Adipocyte (in vitro differentiated cells): ENCODE results near the gene CEP126.
"Not testable (repeated sequence)": the region's sequence is repeated elsewhere in the genome, so short reads cannot be mapped to it uniquely, and the experiment has no call there.

ENCODE experiments used
- DNase-seq: peaks from one replicate; pipeline ENCODE4 v3.0.0-alpha.2; 2015; ENCODE audit warnings: low read depth
- H3K27me3 ChIP-seq: replicated peaks from 2 replicates; pipeline ENCODE4 v1.7.0; 2013; ENCODE audit warnings: mild to moderate bottlenecking, low read length, moderate library complexity; ENCODE audit not compliant: control insufficient read depth, insufficient read depth
- H3K36me3 ChIP-seq: 2 replicates; pipeline ENCODE4 v1.7.0; 2013; ENCODE audit warnings: low read length, mild to moderate bottlenecking, moderate library complexity; ENCODE audit not compliant: control insufficient read depth, insufficient read depth, severe bottlenecking
- H3K4me1 ChIP-seq: 2 replicates; pipeline ENCODE4 v1.7.0; 2013; ENCODE audit warnings: mild to moderate bottlenecking, low read length, moderate library complexity; ENCODE audit not compliant: control insufficient read depth, insufficient read depth
- H3K4me3 ChIP-seq: 2 replicates; pipeline ENCODE4 v1.7.0; 2013; ENCODE audit warnings: mild to moderate bottlenecking, low read length, moderate library complexity
- H3K9ac ChIP-seq: 2 replicates; pipeline ENCODE4 v1.7.0; 2013; ENCODE audit warnings: mild to moderate bottlenecking, low read length, moderate library complexity
- H3K9me3 ChIP-seq: 2 replicates; pipeline ENCODE4 v1.7.0; 2013; ENCODE audit warnings: mild to moderate bottlenecking, low read length, moderate library complexity; ENCODE audit not compliant: control insufficient read depth

The CEP126 gene

DNA sequence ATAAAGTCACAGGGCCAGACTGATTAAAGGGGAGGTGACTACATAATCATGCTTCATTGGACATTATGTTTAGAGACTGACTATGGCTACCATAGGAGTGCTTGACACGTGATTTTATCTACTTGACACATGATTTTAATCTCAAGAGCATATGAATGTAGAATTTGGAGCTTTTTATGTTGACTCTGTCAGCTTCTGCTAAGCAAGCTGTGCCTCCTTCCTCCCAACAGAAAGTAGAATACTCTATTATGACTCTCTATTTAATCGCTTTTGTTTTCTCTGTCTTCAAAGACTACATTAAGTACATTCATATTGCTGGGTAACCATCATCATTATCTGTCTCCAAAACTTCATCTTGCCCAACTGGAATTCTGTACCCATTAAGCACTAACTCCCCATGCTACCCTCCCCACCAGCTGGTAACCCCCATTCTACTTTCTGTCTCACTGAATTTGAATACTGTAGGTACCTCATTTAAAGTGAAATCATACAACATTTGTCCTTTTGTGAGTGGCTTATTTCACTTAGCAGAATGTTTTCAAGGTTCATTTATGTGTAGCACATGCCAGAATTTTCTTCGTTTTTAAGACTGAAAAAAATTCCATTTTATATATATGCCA lies 26.2 kb downstream of the CEP126 start:
- H3K36me3 ChIP-seq, result peaks cover 11% of the 10 kb centered on the region
- DNase-seq, result no peak
- no peaks in the 10 kb centered on the region for H3K9me3 ChIP-seq
- H3K27me3 ChIP-seq, result no peaks in the 10 kb centered on the region
- H3K4me3 ChIP-seq, result no peak overlapping the region
- H3K9ac ChIP-seq, result no peak overlapping the region
- no peaks in the 10 kb centered on the region for H3K4me1 ChIP-seq

DNA sequence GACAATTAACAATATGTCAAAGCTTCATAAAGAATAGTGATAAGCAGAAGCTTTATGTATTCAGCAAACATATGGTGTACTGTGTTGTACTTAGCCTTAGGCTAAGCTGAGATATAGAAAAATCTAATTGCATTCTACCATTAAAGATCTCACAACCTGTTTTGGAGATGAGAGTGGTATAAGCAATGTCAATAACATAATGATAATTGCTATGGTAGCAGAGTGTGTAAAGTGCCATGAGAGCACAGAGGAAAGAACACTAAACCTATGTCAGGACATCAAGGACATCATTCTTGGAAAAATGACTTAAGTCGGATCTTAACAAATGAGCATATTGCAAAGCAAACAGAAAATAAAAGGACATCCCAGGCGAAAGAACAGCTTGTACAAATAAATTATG lies 30.1 kb downstream of the CEP126 start:
- peaks cover 31% of the 10 kb centered on the region for H3K36me3 ChIP-seq
- no peaks in the 10 kb centered on the region for H3K4me1 ChIP-seq
- DNase-seq, result no peak
- H3K27me3 ChIP-seq, result no peaks in the 10 kb centered on the region
- no peak overlapping the region for H3K4me3 ChIP-seq
- H3K9me3 ChIP-seq, result no peaks in the 10 kb centered on the region
- H3K9ac ChIP-seq, result no peak overlapping the region

- Histone ChIP-seq H3K4me3 (no peak overlapping the region), H3K9me3 (no peaks in the 10 kb centered on the region), H3K4me1 (no peaks in the 10 kb centered on the region), H3K9ac (no peak overlapping the region), H3K27me3 (no peaks in the 10 kb centered on the region), H3K36me3 (peaks cover 31% of the 10 kb centered on the region)
- DNase-seq, result no peak
Observed at GRCh38 chr11:101945448-101945847, 30.6 kb downstream of the CEP126 start.

- Histone ChIP-seq H3K4me3 (no peak overlapping the region), H3K36me3 (peaks cover 38% of the 10 kb centered on the region), H3K9ac (no peak overlapping the region), H3K4me1 (no peaks in the 10 kb centered on the region), H3K9me3 (no peaks in the 10 kb centered on the region), H3K27me3 (no peaks in the 10 kb centered on the region)
- no peak for DNase-seq
Observed at GRCh38 chr11:101949680-101950220, 34.9 kb downstream of the CEP126 start.

DNA sequence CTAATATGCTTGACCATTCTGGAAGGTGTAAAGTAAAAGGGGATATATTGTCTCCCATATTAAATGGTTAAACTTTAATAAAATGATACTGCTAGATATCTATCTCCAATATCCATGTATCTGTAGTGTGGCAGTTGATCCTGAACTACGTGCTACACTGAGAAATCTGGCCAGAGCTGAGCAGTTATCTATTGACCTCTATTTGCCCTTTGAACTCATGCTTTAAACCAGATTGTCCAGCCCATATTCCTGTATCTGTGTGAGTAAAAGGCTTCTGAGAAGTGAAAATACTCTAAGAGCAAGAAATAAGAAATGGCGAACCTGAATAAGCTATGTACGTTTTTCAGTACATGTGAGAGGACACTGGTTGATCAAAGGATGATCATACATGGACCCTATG lies 40.5 kb downstream of the CEP126 start:
- Histone ChIP-seq H3K36me3 (peaks cover 48% of the 10 kb centered on the region), H3K4me1 (no peaks in the 10 kb centered on the region), H3K27me3 (no peaks in the 10 kb centered on the region), H3K4me3 (no peak overlapping the region), H3K9ac (no peak overlapping the region), H3K9me3 (no peaks in the 10 kb centered on the region)
- no peak for DNase-seq

- Histone ChIP-seq H3K4me3 (no peak overlapping the region), H3K27me3 (no peaks in the 10 kb centered on the region), H3K36me3 (peaks cover 49% of the 10 kb centered on the region), H3K4me1 (no peaks in the 10 kb centered on the region), H3K9ac (no peak overlapping the region), H3K9me3 (no peaks in the 10 kb centered on the region)
- no peak for DNase-seq
Observed at GRCh38 chr11:101955701-101956100, 40.9 kb downstream of the CEP126 start.

DNA sequence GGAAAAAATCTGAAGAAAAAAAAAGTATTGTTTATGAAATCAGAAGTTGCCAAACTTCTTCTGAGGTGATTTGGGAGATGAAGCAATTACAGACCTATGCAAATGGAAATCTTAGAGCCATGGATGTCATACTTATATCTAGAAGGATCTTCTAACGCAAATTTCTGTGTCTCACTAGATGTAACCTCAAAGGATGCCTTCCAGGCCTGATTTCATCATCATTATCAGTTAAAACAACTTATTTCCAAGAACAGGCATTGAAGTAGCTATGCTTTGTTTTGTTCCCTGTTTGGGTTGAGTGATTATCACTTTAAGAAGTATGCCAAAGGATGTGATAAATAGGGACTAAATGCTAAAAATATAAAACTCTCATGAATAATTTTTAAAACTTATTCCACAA lies 45.4 kb downstream of the CEP126 start:
- Histone ChIP-seq H3K4me1 (no peaks in the 10 kb centered on the region), H3K9me3 (no peaks in the 10 kb centered on the region), H3K4me3 (no peak overlapping the region), H3K9ac (no peak overlapping the region), H3K27me3 (no peaks in the 10 kb centered on the region), H3K36me3 (peaks cover 67% of the 10 kb centered on the region)
- peak; percentile 1 for DNase-seq

DNA sequence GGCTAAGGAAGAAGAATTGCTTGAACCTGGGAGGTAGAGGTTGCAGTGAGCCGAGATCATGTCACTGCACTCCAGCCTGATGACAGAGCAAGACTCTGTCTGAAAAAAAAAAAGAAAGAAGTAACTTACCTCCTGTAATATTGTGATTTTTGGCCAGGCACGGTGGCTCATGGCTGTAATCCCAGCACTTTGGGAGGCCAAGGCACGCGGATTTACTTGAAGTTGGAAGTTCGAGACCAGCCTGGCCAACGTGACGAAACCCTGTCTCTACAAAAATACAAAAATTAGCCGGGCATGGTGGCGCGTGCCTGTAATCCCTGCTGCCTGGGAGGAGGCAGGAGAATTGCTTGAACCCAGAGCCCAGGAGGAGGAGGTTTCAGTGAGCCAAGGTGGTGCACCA lies 49.4 kb downstream of the CEP126 start:
- peaks cover 49% of the 10 kb centered on the region for H3K36me3 ChIP-seq
- DNase-seq, H3K9ac ChIP-seq, H3K4me3 ChIP-seq, H3K4me1 ChIP-seq, H3K27me3 ChIP-seq, H3K9me3 ChIP-seq: not testable (repeated sequence)

GRCh38 chr11:101974255-101974654 lies 59.4 kb downstream of the CEP126 start:
- peak; percentile 68 for DNase-seq
- H3K36me3 ChIP-seq, result peaks cover 10% of the 10 kb centered on the region
- H3K4me1 ChIP-seq, result no peaks in the 10 kb centered on the region
- no peaks in the 10 kb centered on the region for H3K27me3 ChIP-seq
- H3K9me3 ChIP-seq, result no peaks in the 10 kb centered on the region
- no peak overlapping the region for H3K4me3 ChIP-seq
- no peak overlapping the region for H3K9ac ChIP-seq

DNA sequence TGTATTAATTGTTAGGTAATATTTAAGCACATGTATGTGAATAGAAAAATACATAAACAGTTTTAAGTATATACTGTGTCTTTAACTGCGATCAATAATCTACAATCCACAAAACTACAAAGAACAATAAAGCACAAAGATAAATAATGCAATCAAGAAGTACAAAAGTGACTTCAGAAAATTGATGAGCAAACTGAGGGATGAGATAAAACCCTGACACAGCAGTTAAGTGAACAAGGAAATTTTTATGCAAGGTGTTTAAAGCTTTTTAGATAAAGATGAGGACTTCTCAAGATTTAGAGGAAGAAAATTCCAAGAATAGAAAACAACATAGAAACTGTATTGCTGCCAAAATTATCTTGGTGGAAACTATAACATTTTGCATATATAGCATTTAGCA lies 60.0 kb downstream of the CEP126 start:
- H3K36me3 ChIP-seq, result peaks cover 8% of the 10 kb centered on the region
- no peaks in the 10 kb centered on the region for H3K4me1 ChIP-seq
- no peak overlapping the region for H3K9ac ChIP-seq
- no peak overlapping the region for H3K4me3 ChIP-seq
- H3K9me3 ChIP-seq, result no peaks in the 10 kb centered on the region
- no peaks in the 10 kb centered on the region for H3K27me3 ChIP-seq
- DNase-seq, result no peak

GRCh38 chr11:101975734-101976133 lies 60.9 kb downstream of the CEP126 start:
- Histone ChIP-seq H3K27me3 (no peaks in the 10 kb centered on the region), H3K4me3 (no peak overlapping the region), H3K4me1 (no peaks in the 10 kb centered on the region), H3K9me3 (no peaks in the 10 kb centered on the region), H3K36me3 (peaks cover 10% of the 10 kb centered on the region), H3K9ac (no peak overlapping the region)
- DNase-seq, result no peak

GRCh38 chr11:101987370-101987769 lies 72.6 kb downstream of the CEP126 start:
- Histone ChIP-seq H3K4me1 (no peaks in the 10 kb centered on the region), H3K36me3 (peaks cover 46% of the 10 kb centered on the region), H3K27me3 (no peaks in the 10 kb centered on the region), H3K9me3 (no peaks in the 10 kb centered on the region), H3K9ac (no peak overlapping the region), H3K4me3 (no peak overlapping the region)
- no peak for DNase-seq
